HepG2 (cell line): ENCODE results near the gene TRIM74.

ENCODE experiments used
- CEBPB ChIP-seq: IDR thresholded peaks from 2 replicates; pipeline ENCODE4 v1.6.1; 2011; ENCODE audit warnings: low read depth, low read length, improper control_type of control experiment, borderline replicate concordance
- FOXA3 ChIP-seq: IDR thresholded peaks from 2 replicates; pipeline ENCODE4 v1.6.1; 2016; ENCODE audit warnings: missing genetic modification reagents, missing compliant biosample characterization
- NCOR1 ChIP-seq: fragments of 200-600 bp; sonication (generic); IDR thresholded peaks from 2 replicates; pipeline ENCODE4 v1.7.0; 2017; ENCODE audit warnings: antibody characterized with exemption, low read length, borderline replicate concordance
- NR1H2 ChIP-seq: sonication (generic); formaldehyde crosslinking; IDR thresholded peaks from 2 replicates; pipeline ENCODE4 v1.8.1; 2022; ENCODE audit warnings: low read depth, missing genetic modification reagents, borderline replicate concordance
- TF ChIP-seq, protein P1 (sequence below): sonication (generic); formaldehyde crosslinking; IDR thresholded peaks from 2 replicates; pipeline ENCODE4 v1.4.0; 2020; ENCODE audit warnings: missing genetic modification reagents, borderline replicate concordance
- TF ChIP-seq, protein P2 (sequence below): sonication (generic); formaldehyde crosslinking; IDR thresholded peaks from 2 replicates; pipeline ENCODE4 v1.8.0; 2022; ENCODE audit warnings: mild to moderate bottlenecking, missing genetic modification reagents, moderate library complexity
- TF ChIP-seq, protein P3 (sequence below): sonication (generic); formaldehyde crosslinking; IDR thresholded peaks from 2 replicates; pipeline ENCODE4 v1.5.0; 2020; ENCODE audit warnings: mild to moderate bottlenecking, missing genetic modification reagents, moderate library complexity

- TF ChIP-seq, protein P1, sequence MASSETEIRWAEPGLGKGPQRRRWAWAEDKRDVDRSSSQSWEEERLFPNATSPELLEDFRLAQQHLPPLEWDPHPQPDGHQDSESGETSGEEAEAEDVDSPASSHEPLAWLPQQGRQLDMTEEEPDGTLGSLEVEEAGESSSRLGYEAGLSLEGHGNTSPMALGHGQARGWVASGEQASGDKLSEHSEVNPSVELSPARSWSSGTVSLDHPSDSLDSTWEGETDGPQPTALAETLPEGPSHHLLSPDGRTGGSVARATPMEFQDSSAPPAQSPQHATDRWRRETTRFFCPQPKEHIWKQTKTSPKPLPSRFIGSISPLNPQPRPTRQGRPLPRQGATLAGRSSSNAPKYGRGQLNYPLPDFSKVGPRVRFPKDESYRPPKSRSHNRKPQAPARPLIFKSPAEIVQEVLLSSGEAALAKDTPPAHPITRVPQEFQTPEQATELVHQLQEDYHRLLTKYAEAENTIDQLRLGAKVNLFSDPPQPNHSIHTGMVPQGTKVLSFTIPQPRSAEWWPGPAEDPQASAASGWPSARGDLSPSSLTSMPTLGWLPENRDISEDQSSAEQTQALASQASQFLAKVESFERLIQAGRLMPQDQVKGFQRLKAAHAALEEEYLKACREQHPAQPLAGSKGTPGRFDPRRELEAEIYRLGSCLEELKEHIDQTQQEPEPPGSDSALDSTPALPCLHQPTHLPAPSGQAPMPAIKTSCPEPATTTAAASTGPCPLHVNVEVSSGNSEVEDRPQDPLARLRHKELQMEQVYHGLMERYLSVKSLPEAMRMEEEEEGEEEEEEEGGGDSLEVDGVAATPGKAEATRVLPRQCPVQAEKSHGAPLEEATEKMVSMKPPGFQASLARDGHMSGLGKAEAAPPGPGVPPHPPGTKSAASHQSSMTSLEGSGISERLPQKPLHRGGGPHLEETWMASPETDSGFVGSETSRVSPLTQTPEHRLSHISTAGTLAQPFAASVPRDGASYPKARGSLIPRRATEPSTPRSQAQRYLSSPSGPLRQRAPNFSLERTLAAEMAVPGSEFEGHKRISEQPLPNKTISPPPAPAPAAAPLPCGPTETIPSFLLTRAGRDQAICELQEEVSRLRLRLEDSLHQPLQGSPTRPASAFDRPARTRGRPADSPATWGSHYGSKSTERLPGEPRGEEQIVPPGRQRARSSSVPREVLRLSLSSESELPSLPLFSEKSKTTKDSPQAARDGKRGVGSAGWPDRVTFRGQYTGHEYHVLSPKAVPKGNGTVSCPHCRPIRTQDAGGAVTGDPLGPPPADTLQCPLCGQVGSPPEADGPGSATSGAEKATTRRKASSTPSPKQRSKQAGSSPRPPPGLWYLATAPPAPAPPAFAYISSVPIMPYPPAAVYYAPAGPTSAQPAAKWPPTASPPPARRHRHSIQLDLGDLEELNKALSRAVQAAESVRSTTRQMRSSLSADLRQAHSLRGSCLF (CRISPR knock-in tag) = no peak
- TF ChIP-seq FOXA3 (no peak), NR1H2 (CRISPR knock-in tag) (no peak), NCOR1 (no peak), CEBPB (no peak)
- TF ChIP-seq, protein P2, sequence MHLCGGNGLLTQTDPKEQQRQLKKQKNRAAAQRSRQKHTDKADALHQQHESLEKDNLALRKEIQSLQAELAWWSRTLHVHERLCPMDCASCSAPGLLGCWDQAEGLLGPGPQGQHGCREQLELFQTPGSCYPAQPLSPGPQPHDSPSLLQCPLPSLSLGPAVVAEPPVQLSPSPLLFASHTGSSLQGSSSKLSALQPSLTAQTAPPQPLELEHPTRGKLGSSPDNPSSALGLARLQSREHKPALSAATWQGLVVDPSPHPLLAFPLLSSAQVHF = no peak
- TF ChIP-seq, protein P3, sequence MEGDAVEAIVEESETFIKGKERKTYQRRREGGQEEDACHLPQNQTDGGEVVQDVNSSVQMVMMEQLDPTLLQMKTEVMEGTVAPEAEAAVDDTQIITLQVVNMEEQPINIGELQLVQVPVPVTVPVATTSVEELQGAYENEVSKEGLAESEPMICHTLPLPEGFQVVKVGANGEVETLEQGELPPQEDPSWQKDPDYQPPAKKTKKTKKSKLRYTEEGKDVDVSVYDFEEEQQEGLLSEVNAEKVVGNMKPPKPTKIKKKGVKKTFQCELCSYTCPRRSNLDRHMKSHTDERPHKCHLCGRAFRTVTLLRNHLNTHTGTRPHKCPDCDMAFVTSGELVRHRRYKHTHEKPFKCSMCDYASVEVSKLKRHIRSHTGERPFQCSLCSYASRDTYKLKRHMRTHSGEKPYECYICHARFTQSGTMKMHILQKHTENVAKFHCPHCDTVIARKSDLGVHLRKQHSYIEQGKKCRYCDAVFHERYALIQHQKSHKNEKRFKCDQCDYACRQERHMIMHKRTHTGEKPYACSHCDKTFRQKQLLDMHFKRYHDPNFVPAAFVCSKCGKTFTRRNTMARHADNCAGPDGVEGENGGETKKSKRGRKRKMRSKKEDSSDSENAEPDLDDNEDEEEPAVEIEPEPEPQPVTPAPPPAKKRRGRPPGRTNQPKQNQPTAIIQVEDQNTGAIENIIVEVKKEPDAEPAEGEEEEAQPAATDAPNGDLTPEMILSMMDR (CRISPR knock-in tag) = no peak
These were observed 50.0 kb downstream of the TRIM74 start for GRCh38 chr7:72919256-72919775.
